Activated B cell treated with CpG ODN at 0.5 μM for 24 hours (primary cell): ENCODE results near the gene ZNF479. TPM values are rescaled to one million over a fixed set of nuclear protein-coding genes. Genes with fewer than 3 reads are reported as not detected.
A peak's percentile ranks its signal among the peaks of the same experiment; 100 is the strongest.
"Not testable (repeated sequence)": the region's sequence is repeated elsewhere in the genome, so short reads cannot be mapped to it uniquely, and the experiment has no call there.

Experiments used
- ATAC-seq: fragments of 200-7000 bp; cut with Tn5 transposase; one replicate; pipeline ENCODE4 v1.10.0; 2021; ENCODE audit warnings: low read depth, mild to moderate bottlenecking, moderate library complexity
- CTCF ChIA-PET: fragments of 350-600 bp; sonication (Branson Sonifier 250); formaldehyde crosslinking; loops from one replicate; lab custom pipeline; 2021; ENCODE audit warnings: antibody characterized with exemption; lab: Charles Lee
- POLR2A ChIA-PET: fragments of 350-600 bp; sonication (Branson Sonifier 250); formaldehyde crosslinking; loops from one replicate; lab custom pipeline; 2021; ENCODE audit warnings: antibody characterized with exemption; lab: Charles Lee
- DNase-seq: peaks from one replicate; pipeline ENCODE4 v3.0.0; 2022
- H3K27ac Mint-ChIP-seq: one replicate; pipeline ENCODE4 v1.8.0; 2020; ENCODE audit warnings: mixed read lengths
- H3K27me3 Mint-ChIP-seq: one replicate; pipeline ENCODE4 v1.8.0; 2021; ENCODE audit warnings: mixed read lengths
- H3K36me3 Mint-ChIP-seq: one replicate; pipeline ENCODE4 v1.8.0; 2021; ENCODE audit warnings: low read depth, mixed read lengths
- H3K4me1 Mint-ChIP-seq: one replicate; pipeline ENCODE4 v1.8.0; 2021; ENCODE audit warnings: mixed read lengths
- H3K4me3 Mint-ChIP-seq: one replicate; pipeline ENCODE4 v1.8.0; 2020; ENCODE audit warnings: mild to moderate bottlenecking, mixed read lengths
- H3K9me3 Mint-ChIP-seq: one replicate; pipeline ENCODE4 v1.8.0; 2020; ENCODE audit warnings: mixed read lengths
- intact Hi-C: fragments of 100-400 bp; cut with micrococcal nuclease; formaldehyde crosslinking; loops from one replicate; pipeline ENCODE4 v1.15.1; 2024
- total RNA-seq: library from RNA; stranded (reverse); gene quantifications from 2 replicates; pipeline ENCODE4 v1.2.3, GENCODE V29; 2022
- TF ChIP-seq, protein P1 (sequence below): fragments of 200-600 bp; IDR thresholded peaks from one replicate; pipeline ENCODE4 v1.8.0; 2022; ENCODE audit warnings: antibody characterized with exemption, mild to moderate bottlenecking

The ZNF479 gene
- total RNA-seq, 1 donor from 2014 or later: not detected

GRCh38 chr7:57177856-57178767 lies 45.9 kb upstream of the ZNF479 start:
- Mint-ChIP-seq H3K27me3 (no peaks in the 10 kb centered on the region), H3K9me3 (peaks cover 9% of the 10 kb centered on the region), H3K36me3 (no peaks in the 10 kb centered on the region), H3K27ac (no peak overlapping the region), H3K4me1 (no peaks in the 10 kb centered on the region), H3K4me3 (no peak overlapping the region)
- ATAC-seq (no peak), DNase-seq (no peak)
- TF ChIP-seq, protein P1, sequence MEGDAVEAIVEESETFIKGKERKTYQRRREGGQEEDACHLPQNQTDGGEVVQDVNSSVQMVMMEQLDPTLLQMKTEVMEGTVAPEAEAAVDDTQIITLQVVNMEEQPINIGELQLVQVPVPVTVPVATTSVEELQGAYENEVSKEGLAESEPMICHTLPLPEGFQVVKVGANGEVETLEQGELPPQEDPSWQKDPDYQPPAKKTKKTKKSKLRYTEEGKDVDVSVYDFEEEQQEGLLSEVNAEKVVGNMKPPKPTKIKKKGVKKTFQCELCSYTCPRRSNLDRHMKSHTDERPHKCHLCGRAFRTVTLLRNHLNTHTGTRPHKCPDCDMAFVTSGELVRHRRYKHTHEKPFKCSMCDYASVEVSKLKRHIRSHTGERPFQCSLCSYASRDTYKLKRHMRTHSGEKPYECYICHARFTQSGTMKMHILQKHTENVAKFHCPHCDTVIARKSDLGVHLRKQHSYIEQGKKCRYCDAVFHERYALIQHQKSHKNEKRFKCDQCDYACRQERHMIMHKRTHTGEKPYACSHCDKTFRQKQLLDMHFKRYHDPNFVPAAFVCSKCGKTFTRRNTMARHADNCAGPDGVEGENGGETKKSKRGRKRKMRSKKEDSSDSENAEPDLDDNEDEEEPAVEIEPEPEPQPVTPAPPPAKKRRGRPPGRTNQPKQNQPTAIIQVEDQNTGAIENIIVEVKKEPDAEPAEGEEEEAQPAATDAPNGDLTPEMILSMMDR: no peak
- ChIA-PET CTCF (no interaction called here), POLR2A (no interaction called here)
- intact Hi-C loops: no loop called here

DNA sequence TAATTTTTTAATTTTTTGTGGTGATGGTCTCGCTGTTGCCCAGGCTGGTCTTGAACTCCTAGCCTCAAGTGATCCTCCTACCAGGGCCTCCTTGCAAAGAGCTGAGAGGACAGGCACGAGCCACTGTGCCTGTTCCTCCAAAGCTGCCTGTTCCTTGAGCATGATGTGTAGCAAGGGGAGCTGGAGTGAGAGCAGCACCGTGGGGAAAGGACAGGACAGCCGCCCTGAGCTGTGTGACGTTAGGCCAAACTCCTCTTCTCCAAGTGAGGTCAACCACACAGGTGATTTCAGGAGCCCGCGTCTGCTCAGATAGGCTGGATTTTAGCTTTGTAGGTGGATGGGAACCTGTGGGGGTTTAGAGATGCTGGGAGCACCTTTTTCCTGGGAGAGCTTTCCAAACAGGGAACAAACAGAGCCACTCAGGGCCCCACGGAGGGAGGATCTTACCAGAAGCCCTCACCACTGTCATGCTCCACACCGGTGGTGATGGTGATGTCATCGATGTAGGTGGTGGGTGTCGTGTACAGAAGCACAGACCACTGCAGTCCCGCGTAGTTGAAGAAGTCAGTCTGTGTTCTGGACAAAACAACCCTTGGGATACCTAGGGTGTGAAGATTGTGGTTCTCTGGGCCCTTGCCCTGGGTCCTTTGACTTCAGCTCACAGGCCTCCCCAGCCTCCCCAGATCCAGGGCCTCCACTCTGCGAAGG lies 44.8 kb upstream of the ZNF479 start:
- Mint-ChIP-seq H3K27me3 (no peaks in the 10 kb centered on the region), H3K36me3 (no peaks in the 10 kb centered on the region), H3K4me1 (no peaks in the 10 kb centered on the region), H3K9me3 (peaks cover 9% of the 10 kb centered on the region), H3K4me3 (no peak overlapping the region), H3K27ac (no peak overlapping the region)
- CTCF ChIA-PET: no interaction called here
- intact Hi-C loops: no loop called here
- peak; percentile 3 for DNase-seq
- POLR2A ChIA-PET: no interaction called here
- TF ChIP-seq, protein P1: no peak
- ATAC-seq: no peak

- H3K36me3 Mint-ChIP-seq: peaks cover 4% of the 10 kb centered on the region
- TF ChIP-seq, protein P1: no peak
- no peak overlapping the region for H3K4me3 Mint-ChIP-seq
- POLR2A ChIA-PET: no interaction called here
- peaks cover 23% of the 10 kb centered on the region for H3K9me3 Mint-ChIP-seq
- DNase-seq: no peak
- CTCF ChIA-PET: no interaction called here
- intact Hi-C loops: no loop called here
- H3K4me1 Mint-ChIP-seq: no peaks in the 10 kb centered on the region
- no peak for ATAC-seq
- no peaks in the 10 kb centered on the region for H3K27me3 Mint-ChIP-seq
- no peak overlapping the region for H3K27ac Mint-ChIP-seq
These were observed 33.2 kb upstream of the ZNF479 start for GRCh38 chr7:57165285-57165899.

- POLR2A ChIA-PET, H3K4me3 Mint-ChIP-seq: not testable (repeated sequence)
- H3K9me3 Mint-ChIP-seq: peaks cover 15% of the 10 kb centered on the region
These were observed 12.0 kb downstream of the ZNF479 start for GRCh38 chr7:57120123-57120784.

More at GRCh38 chr7:57120123-57120784, 12.0 kb downstream of the ZNF479 start:
- CTCF ChIA-PET, H3K27ac Mint-ChIP-seq, DNase-seq, H3K36me3 Mint-ChIP-seq, ATAC-seq, H3K27me3 Mint-ChIP-seq, H3K4me1 Mint-ChIP-seq, intact Hi-C loops: not testable (repeated sequence)
